Bronchial epithelial cell (primary cell): Measurements from ENCODE around the gene KAT2B. TPM values are rescaled to one million over a fixed set of nuclear protein-coding genes. Genes with fewer than 3 reads are reported as not detected.
A peak's percentile ranks its signal among the peaks of the same experiment; 100 is the strongest.

Source experiments
- DNase-seq: peaks from one replicate; pipeline ENCODE4 v3.0.0-alpha.2; 2010; ENCODE audit warnings: low read depth
- FAIRE-seq: peaks from 2 replicates; lab custom pipeline; 2011; peaks lifted over from hg19 to GRCh38; lab: Jason Lieb, UNC
- H3K27me3 ChIP-seq: 2 replicates; pipeline ENCODE4 v1.5.1; 2011; ENCODE audit warnings: low read length; ENCODE audit not compliant: control insufficient read depth, insufficient read depth
- H3K36me3 ChIP-seq: 2 replicates; pipeline ENCODE4 v1.5.1; 2011; ENCODE audit warnings: low read length; ENCODE audit not compliant: control insufficient read depth, insufficient read depth
- H3K4me3 ChIP-seq: 2 replicates; pipeline ENCODE4 v1.5.1; 2011; ENCODE audit warnings: mild to moderate bottlenecking, low read depth, low read length, control low read depth
- CTCF ChIP-seq: IDR thresholded peaks from 2 replicates; pipeline ENCODE4 v1.5.1; 2011; ENCODE audit warnings: mild to moderate bottlenecking, moderate library complexity, low read length, control low read depth, inconsistent platforms; ENCODE audit not compliant: insufficient read depth, severe bottlenecking
- total RNA-seq: library from RNA; depleted of rRNA; stranded (reverse); fragments of >200 nt; gene quantifications from 2 replicates; pipeline ENCODE4 v1.2.1, GENCODE V29; 2014

KAT2B gene
- total RNA-seq: 1.6 and 5.8 TPM in 2 replicates

GRCh38 chr3:20039765-20040547, at the start of gene KAT2B:
KAT2B (plus strand) TSS chr3:20040446; CDS start chr3:20040478, 32 bp downstream.
- peak; percentile 42 for DNase-seq
- Histone ChIP-seq H3K4me3 (peak within 1 kb of the TSS; percentile 70), H3K36me3 (no peaks in the 10 kb centered on the region), H3K27me3 (no peaks in the 10 kb centered on the region)
- FAIRE-seq: no peak
- peak; percentile 74 for TF ChIP-seq CTCF

- DNase-seq (peak; percentile 10), FAIRE-seq (no peak)
- no peak overlapping the region for H3K4me3 ChIP-seq
- H3K36me3 ChIP-seq: no peaks in the 10 kb centered on the region
- no peak for TF ChIP-seq CTCF
- no peaks in the 10 kb centered on the region for H3K27me3 ChIP-seq
Observed at GRCh38 chr3:19994796-19995195, 45.5 kb upstream of the KAT2B start.

GRCh38 chr3:19997502-19997901, 42.7 kb upstream of the KAT2B start:
- no peak for TF ChIP-seq CTCF
- Histone ChIP-seq H3K27me3 (no peaks in the 10 kb centered on the region), H3K36me3 (no peaks in the 10 kb centered on the region), H3K4me3 (no peak overlapping the region)
- DNase-seq (no peak), FAIRE-seq (no peak)

- H3K4me3 ChIP-seq: no peak overlapping the region
- H3K36me3 ChIP-seq: no peaks in the 10 kb centered on the region
- no peaks in the 10 kb centered on the region for H3K27me3 ChIP-seq
- DNase-seq (no peak), FAIRE-seq (no peak)
- no peak for TF ChIP-seq CTCF
Observed at GRCh38 chr3:20001932-20002331, 38.3 kb upstream of the KAT2B start.

GRCh38 chr3:20007960-20008359, 32.3 kb upstream of the KAT2B start:
- no peak overlapping the region for H3K4me3 ChIP-seq
- FAIRE-seq (no peak), DNase-seq (no peak)
- no peaks in the 10 kb centered on the region for H3K36me3 ChIP-seq
- no peak for TF ChIP-seq CTCF
- H3K27me3 ChIP-seq: no peaks in the 10 kb centered on the region
